Rectal smooth muscle tissue (tissue), 1 donor: ENCODE measurements around the gene ITGA1.

ENCODE experiments used
- H3K27ac ChIP-seq: one replicate; pipeline ENCODE4 v1.7.0; 2013; ENCODE audit warnings: low read depth, low read length, inconsistent platforms
- H3K27me3 ChIP-seq: one replicate; pipeline ENCODE4 v1.7.0; 2013; ENCODE audit warnings: low read length; ENCODE audit not compliant: control insufficient read depth, insufficient read depth
- H3K36me3 ChIP-seq: one replicate; pipeline ENCODE4 v1.7.0; 2013; ENCODE audit warnings: low read length; ENCODE audit not compliant: control insufficient read depth, insufficient read depth
- H3K4me1 ChIP-seq: one replicate; pipeline ENCODE4 v1.7.0; 2013; ENCODE audit warnings: low read length; ENCODE audit not compliant: control insufficient read depth, insufficient read depth
- H3K4me3 ChIP-seq: one replicate; pipeline ENCODE4 v1.7.0; 2013; ENCODE audit warnings: low read length
- H3K9ac ChIP-seq: one replicate; pipeline ENCODE4 v1.7.0; 2013; ENCODE audit warnings: low read length

Gene ITGA1

DNA sequence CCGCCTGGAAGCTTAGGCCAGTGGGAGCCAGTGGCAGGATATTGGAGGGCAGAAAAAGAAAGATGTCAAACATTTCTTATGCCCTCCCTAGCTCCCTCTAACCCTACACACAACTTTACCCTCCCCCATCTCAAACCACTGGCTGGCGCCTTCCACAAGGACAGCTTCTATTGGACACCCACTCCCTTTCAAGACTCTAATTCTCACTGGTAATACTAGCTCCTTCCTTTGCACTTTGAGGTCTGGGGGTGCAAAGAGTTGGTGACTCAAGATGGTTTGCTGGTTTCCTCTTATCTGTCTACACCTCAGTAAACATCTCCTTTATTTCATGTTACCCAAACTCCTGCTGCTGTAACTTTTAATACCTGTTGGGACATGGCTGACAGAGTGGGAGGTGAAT is 11.6 kb upstream of the ITGA1 start:
- no peaks in the 10 kb centered on the region for H3K27me3 ChIP-seq
- no peaks in the 10 kb centered on the region for H3K4me1 ChIP-seq
- no peak overlapping the region for H3K4me3 ChIP-seq
- no peak overlapping the region for H3K27ac ChIP-seq
- no peaks in the 10 kb centered on the region for H3K36me3 ChIP-seq
- no peak overlapping the region for H3K9ac ChIP-seq

DNA sequence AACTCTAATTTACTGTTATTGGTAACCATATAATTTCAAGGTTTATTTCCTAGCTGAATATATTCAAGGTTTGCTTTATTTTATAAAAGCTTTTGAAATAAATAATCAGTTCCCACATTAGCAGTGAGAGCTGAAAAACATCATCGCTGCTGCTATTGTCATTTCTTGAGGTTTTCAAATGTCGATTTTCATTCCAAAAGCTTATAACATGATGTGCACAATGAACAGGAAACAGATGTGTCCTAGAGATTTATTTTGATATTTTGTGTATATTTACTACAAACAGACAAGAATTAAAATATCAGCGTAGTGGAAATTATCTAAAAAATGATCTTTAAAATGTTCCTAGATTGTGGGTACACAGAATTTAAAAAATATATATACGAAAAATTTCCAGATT is 10.5 kb upstream of the ITGA1 start:
- Histone ChIP-seq H3K27me3 (no peaks in the 10 kb centered on the region), H3K4me3 (no peak overlapping the region), H3K36me3 (no peaks in the 10 kb centered on the region), H3K4me1 (no peaks in the 10 kb centered on the region), H3K9ac (no peak overlapping the region), H3K27ac (no peak overlapping the region)

DNA sequence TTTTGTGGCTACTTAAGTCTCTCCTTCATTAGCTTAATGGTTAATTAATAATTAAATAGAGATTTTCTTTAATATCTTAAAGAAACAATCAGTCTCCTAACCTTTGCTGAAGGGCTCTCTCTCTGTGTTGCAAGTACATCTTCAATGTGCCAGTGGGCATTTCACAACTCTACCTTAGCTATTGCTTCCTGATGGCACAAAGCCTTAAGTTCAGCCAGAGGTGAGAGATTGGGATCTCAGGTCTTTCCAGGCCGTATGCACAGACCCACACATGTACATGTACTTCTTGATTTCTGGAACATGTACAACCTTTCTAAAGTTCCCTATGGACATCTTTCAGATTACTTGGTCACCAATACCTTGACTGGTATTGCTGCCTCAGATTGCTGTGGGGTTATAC is 8.9 kb upstream of the ITGA1 start:
- H3K27ac ChIP-seq: no peak overlapping the region
- no peak overlapping the region for H3K4me3 ChIP-seq
- no peaks in the 10 kb centered on the region for H3K36me3 ChIP-seq
- H3K27me3 ChIP-seq: no peaks in the 10 kb centered on the region
- no peaks in the 10 kb centered on the region for H3K4me1 ChIP-seq
- no peak overlapping the region for H3K9ac ChIP-seq

DNA sequence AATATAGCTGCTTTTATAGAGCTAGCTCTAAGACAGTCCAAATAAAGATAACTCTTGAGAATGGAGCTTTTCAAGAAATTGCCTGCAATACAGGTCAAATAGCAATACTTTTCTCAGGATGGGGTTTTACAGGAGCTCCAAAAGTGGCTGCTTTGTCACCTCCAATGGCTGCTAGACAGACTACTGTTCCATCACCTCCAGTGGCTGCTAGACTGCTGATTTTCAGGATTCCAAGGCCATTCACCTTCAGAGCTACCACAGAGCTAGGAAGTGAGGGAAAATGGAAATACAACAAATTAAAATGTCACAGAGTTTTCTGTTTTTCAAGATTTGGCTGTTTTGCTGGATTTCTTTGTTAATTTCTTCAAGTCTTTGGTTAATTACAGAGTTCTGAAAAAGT is 8.5 kb upstream of the ITGA1 start:
- H3K4me3 ChIP-seq: no peak overlapping the region
- no peaks in the 10 kb centered on the region for H3K4me1 ChIP-seq
- no peaks in the 10 kb centered on the region for H3K36me3 ChIP-seq
- no peak overlapping the region for H3K27ac ChIP-seq
- H3K27me3 ChIP-seq: no peaks in the 10 kb centered on the region
- H3K9ac ChIP-seq: no peak overlapping the region

DNA sequence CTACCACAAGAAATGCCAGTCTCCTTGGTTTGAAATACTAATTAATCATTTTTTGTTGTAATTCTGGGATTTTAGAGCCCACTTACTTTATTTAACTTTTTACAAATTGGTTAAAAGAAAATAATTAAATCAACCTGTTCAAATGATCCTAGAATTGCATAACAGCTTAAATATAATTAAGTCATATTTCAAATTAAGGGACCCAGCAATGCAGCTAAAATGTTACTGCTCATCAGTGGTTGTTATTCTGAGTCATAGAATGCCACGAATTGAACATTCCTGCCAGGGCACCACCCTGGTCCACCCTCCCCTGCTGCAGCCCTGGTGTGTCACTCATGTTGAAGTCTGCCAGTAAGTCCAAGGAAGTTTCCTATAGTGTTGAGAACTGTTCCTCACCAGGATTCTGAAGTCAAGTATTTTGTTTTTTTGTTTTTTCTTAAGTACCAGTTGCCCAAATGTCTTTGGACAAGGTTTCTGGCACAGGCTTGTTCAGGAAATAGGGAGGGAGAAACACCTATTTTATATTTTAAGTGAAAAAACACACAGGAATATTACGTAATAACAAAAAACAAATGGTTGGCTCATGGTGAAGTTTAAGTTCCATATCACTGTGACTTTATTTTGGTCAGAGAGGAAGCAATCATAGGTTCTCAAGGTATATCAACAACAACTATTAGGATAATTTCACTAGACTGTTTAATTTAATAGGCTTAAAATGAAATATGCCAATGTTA is 4.3 kb upstream of the ITGA1 start:
- Histone ChIP-seq H3K4me3 (no peak overlapping the region), H3K36me3 (no peaks in the 10 kb centered on the region), H3K4me1 (peaks cover 3% of the 10 kb centered on the region), H3K27ac (no peak overlapping the region), H3K9ac (no peak overlapping the region), H3K27me3 (no peaks in the 10 kb centered on the region)

DNA sequence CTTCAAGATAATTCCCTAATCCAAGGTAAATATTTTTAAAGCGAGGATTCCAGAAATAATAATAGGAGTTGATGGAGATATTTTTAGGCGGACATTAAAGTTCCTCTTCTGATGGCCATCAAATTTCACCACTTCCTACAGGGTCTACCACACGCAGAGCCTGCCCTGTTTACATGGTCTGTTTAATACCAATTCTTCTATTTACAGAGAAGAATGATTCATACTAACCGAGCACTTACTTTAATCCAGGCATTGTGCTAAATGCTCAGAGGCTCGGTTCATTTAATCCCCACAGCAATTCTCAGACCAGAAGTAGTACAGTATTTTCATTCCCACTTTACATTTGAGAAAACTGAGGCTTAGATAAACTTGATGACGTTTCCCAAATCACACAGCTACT is 3.0 kb upstream of the ITGA1 start:
- Histone ChIP-seq H3K4me3 (no peak overlapping the region), H3K9ac (no peak overlapping the region), H3K27me3 (no peaks in the 10 kb centered on the region), H3K36me3 (no peaks in the 10 kb centered on the region), H3K27ac (no peak overlapping the region), H3K4me1 (peaks cover 3% of the 10 kb centered on the region)

DNA sequence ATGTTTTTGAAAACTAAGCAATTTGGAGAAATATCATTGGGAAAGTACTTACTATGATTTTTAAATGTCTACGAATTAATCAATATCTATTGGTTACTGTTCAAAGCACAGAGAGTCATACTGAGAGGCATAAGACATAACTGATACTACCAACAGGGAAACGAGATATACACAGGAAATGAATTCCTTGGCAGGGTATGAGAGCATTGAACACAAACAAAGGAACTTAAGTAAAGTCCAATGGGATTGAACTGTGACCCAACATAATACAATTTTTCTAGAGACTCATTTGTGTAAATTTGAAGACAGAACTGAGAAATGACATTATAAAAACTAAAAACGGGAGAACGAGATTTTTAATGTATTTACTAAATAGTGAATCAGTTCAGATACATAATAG is 1.3 kb upstream of the ITGA1 start:
- H3K4me3 ChIP-seq: no peak overlapping the region
- peaks cover 9% of the 10 kb centered on the region for H3K4me1 ChIP-seq
- no peak overlapping the region for H3K27ac ChIP-seq
- no peaks in the 10 kb centered on the region for H3K27me3 ChIP-seq
- no peak overlapping the region for H3K9ac ChIP-seq
- no peaks in the 10 kb centered on the region for H3K36me3 ChIP-seq

DNA sequence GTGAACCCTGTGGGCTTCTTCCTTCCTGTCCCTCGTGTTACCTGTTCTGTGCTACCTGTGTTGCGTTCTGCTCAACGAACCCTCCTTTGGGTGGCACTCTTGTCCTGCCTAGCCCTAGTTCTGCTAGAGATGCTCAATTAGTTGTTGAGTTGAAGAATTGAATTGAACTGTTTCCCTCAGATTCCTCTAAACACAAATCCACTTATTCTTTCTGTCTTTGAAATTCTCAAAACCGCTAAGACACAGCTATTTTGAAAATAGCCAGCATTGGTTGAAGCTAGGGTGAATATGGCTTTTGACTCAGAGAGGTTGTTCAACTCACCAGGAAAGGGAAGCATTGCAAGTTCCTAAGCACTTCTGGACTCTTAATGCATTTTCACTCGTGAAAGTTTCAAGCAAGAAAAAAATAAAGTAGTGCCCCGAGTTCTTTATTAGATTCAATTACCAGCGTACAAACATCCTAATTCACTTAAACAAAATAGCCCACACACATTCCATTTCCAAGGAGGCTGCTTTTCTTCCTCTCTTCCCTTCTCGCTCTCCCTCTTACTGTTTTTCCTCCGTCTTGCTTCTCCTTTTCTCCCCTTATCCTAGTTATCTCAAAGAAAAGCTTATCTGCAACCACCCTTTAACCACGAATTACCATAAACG is 642 bp upstream of the ITGA1 start:
- no peaks in the 10 kb centered on the region for H3K27me3 ChIP-seq
- H3K4me3 ChIP-seq: peak overlapping the region; percentile 70
- no peak overlapping the region for H3K9ac ChIP-seq
- H3K36me3 ChIP-seq: no peaks in the 10 kb centered on the region
- H3K4me1 ChIP-seq: peaks cover 9% of the 10 kb centered on the region
- H3K27ac ChIP-seq: peak overlapping the region; percentile 91

DNA sequence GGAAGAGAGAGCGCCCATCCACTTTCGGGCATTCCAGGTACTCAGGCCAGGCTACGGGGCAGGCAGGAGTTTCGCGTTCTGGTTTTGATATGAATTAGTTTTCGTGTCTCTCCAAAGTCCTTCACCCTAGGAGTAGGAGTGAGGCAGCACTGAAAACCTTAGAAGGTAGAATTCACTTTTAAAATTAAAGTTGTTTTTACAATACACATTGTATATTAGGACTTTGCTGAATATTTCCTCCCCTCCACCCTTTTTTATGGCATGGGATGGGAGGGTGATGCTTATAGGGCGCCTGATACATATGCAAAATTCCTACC is 747 bp downstream of the ITGA1 start:
- Histone ChIP-seq H3K4me3 (peak overlapping the region; percentile 70), H3K36me3 (no peaks in the 10 kb centered on the region), H3K27ac (peak overlapping the region; percentile 91), H3K9ac (no peak overlapping the region), H3K4me1 (peaks cover 15% of the 10 kb centered on the region), H3K27me3 (no peaks in the 10 kb centered on the region)

DNA sequence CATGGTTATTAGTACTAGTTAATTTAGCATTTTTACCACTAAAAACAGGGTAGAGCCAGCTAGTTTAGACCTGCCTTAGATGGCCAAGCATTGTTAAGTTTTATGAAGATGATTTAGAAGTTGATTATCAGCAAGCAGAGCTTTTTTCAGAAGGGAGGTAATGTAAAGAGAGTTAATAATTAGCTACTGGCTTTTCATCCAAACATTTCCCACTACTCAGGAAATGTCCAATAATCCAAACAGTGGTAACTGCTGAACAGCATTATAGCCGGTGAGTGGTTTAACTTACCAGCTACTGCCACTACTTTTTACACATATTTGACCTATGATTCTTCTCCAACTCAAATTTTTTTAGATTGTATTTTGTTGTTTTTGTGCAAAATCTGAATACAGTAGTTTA is 1.7 kb downstream of the ITGA1 start:
- Histone ChIP-seq H3K36me3 (no peaks in the 10 kb centered on the region), H3K27me3 (no peaks in the 10 kb centered on the region), H3K4me3 (peak overlapping the region; percentile 70), H3K4me1 (peaks cover 18% of the 10 kb centered on the region), H3K9ac (no peak overlapping the region), H3K27ac (peak overlapping the region; percentile 91)

DNA sequence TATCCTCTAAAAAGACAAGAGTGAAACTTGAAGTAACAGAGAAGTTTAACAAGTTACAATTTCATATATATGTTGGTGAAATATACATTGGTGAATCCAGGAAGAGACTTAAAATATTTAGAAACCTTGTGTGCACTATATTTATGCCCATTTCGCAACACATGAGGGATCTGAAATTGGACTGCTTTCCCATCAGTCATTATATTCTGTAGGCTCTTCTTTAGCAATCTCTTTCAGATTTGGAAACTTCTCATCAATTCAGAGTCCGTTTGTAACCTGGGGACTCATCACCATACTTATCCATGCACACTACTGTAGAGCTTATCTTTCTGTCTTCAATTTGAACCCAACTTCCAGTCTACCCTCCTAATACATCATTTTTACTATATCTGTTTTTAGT is 2.1 kb downstream of the ITGA1 start:
- H3K9ac ChIP-seq: no peak overlapping the region
- no peaks in the 10 kb centered on the region for H3K36me3 ChIP-seq
- peaks cover 20% of the 10 kb centered on the region for H3K4me1 ChIP-seq
- H3K4me3 ChIP-seq: peak overlapping the region; percentile 70
- H3K27me3 ChIP-seq: no peaks in the 10 kb centered on the region
- peak overlapping the region; percentile 91 for H3K27ac ChIP-seq

DNA sequence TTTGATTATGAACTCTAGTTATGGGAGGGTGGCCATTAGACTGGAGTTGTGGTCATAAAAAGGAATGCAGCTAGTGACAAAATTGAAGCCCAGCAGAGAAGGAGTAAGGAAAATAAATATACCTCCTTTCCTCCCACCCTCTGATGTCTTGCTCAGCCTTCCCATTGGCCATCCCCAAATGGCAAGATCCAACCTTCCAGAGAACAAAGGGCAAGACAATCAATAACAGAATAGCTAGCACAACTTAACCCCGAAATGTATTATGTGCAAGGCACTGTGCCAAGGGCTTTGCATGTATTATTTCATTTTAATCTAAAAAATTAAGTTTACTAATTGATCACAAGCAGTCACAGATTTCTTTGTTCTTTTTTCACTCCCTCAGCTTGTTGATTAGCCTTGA is 3.6 kb downstream of the ITGA1 start:
- H3K9ac ChIP-seq: no peak overlapping the region
- peak overlapping the region; percentile 91 for H3K27ac ChIP-seq
- H3K36me3 ChIP-seq: no peaks in the 10 kb centered on the region
- no peaks in the 10 kb centered on the region for H3K27me3 ChIP-seq
- H3K4me3 ChIP-seq: peak overlapping the region; percentile 70
- peaks cover 25% of the 10 kb centered on the region for H3K4me1 ChIP-seq

DNA sequence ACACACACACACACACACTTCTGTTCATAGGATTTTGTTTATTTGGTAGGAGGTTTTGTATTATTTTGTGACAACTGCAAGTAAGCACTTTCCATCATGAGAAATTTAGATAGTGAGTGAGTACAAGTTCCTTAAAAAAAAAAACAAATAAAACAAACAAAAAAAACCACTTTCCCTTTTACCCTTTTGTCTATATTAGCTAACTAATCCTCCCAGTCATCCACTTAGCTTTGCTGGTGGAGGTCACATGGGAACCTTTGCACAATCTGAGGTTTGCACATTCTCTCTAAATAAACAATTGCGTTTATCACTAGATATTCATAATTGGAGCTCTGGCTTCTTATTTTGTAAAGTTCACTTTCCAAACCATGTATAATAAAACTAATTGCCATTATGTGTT is 6.8 kb downstream of the ITGA1 start:
- Histone ChIP-seq H3K27ac (peak overlapping the region; percentile 11), H3K9ac (no peak overlapping the region), H3K27me3 (no peaks in the 10 kb centered on the region), H3K4me1 (peaks cover 33% of the 10 kb centered on the region), H3K36me3 (no peaks in the 10 kb centered on the region), H3K4me3 (no peak overlapping the region)
